Kidney epithelial cell (primary cell): ENCODE data around the gene PPP3R2. TPM values are rescaled to one million over a fixed set of nuclear protein-coding genes. Genes with fewer than 3 reads are reported as not detected.

ENCODE experiments used
- DNase-seq: peaks from one replicate; pipeline ENCODE4 v3.0.0-alpha.2; 2010; ENCODE audit warnings: low read depth
- H3K27me3 ChIP-seq: 2 replicates; pipeline ENCODE4 v1.6.0; 2011; ENCODE audit warnings: low read length; ENCODE audit not compliant: control insufficient read depth, insufficient read depth
- H3K36me3 ChIP-seq: 2 replicates; pipeline ENCODE4 v1.5.1; 2011; ENCODE audit warnings: low read length; ENCODE audit not compliant: control insufficient read depth, insufficient read depth
- H3K4me3 ChIP-seq: 2 replicates; pipeline ENCODE4 v1.5.1; 2011; ENCODE audit warnings: low read depth, mild to moderate bottlenecking, control low read depth, low read length
- CTCF ChIP-seq: IDR thresholded peaks from 2 replicates; pipeline ENCODE4 v1.5.1; 2011; ENCODE audit warnings: mild to moderate bottlenecking, moderate library complexity, low read length, control low read depth, inconsistent platforms; ENCODE audit not compliant: insufficient read depth, poor library complexity, severe bottlenecking
- total RNA-seq: library from RNA; depleted of rRNA; stranded (reverse); fragments of >200 nt; gene quantifications from 2 replicates; pipeline ENCODE4 v1.2.3, GENCODE V29; 2015

Gene PPP3R2
- total RNA-seq, 1 donor from 2014 or later = not detected

- peaks cover 1% of the 10 kb centered on the region for H3K36me3 ChIP-seq
- H3K27me3 ChIP-seq = no peaks in the 10 kb centered on the region
- no peak for DNase-seq
- no peak overlapping the region for H3K4me3 ChIP-seq
- TF ChIP-seq CTCF = no peak
These were observed 51.6 kb downstream of the PPP3R2 start for GRCh38 chr9:101543098-101543735.

Other genes starting within 250 kb of the PPP3R2 start
- gene BAAT, start 210.0 kb downstream of the PPP3R2 start, total RNA-seq = not detected in 2 replicates
- 10.9 and 13.9 TPM in 2 replicates for gene MRPL50, start 196.4 kb downstream of the PPP3R2 start, total RNA-seq
- 11.0 and 13.4 TPM in 2 replicates for gene ZNF189, start 196.1 kb downstream of the PPP3R2 start, total RNA-seq
- not detected in 2 replicates for gene ALDOB, start 159.2 kb downstream of the PPP3R2 start, total RNA-seq
- gene RNF20, start 61.1 kb downstream of the PPP3R2 start, total RNA-seq = 26.1 and 26.2 TPM in 2 replicates
- gene GRIN3A, start 143.7 kb upstream of the PPP3R2 start, total RNA-seq = not detected in 2 replicates